BLaER1 (cell line): ENCODE results near the gene PUM1.

ENCODE experiments used
- H3K27ac ChIP-seq: shearing (Covaris generic); formaldehyde crosslinking; 2 replicates; pipeline ENCODE4 v1.8.1; 2022
- H3K27me3 ChIP-seq: shearing (Covaris generic); formaldehyde crosslinking; 2 replicates; pipeline ENCODE4 v1.8.1; 2022
- H3K36me3 ChIP-seq: shearing (Covaris generic); formaldehyde crosslinking; 2 replicates; pipeline ENCODE4 v1.8.1; 2022
- H3K4me1 ChIP-seq: shearing (Covaris generic); formaldehyde crosslinking; 2 replicates; pipeline ENCODE4 v1.8.1; 2022
- H3K4me2 ChIP-seq: shearing (Covaris generic); formaldehyde crosslinking; 2 replicates; pipeline ENCODE4 v1.8.1; 2022
- H3K4me3 ChIP-seq: shearing (Covaris generic); formaldehyde crosslinking; 2 replicates; pipeline ENCODE4 v1.8.1; 2022
- H3K9ac ChIP-seq: shearing (Covaris generic); formaldehyde crosslinking; 2 replicates; pipeline ENCODE4 v1.8.1; 2022
- H3K9me3 ChIP-seq: shearing (Covaris generic); formaldehyde crosslinking; 2 replicates; pipeline ENCODE4 v1.8.1; 2022
- H4K20me1 ChIP-seq: shearing (Covaris generic); formaldehyde crosslinking; 2 replicates; pipeline ENCODE4 v1.8.1; 2022
- Cebpa-rat ChIP-seq: shearing (Covaris generic); IDR thresholded peaks from 2 replicates; pipeline ENCODE4 v1.8.1; 2022

PUM1 gene

GRCh38 chr1:30909365-30910068 lies 156.0 kb downstream of the PUM1 start:
- H3K4me2 ChIP-seq, result peak overlapping the region; percentile 56
- no peak overlapping the region for H3K4me3 ChIP-seq
- no peaks in the 10 kb centered on the region for H3K36me3 ChIP-seq
- TF ChIP-seq Cebpa-rat, result no peak
- no peaks in the 10 kb centered on the region for H3K9me3 ChIP-seq
- H4K20me1 ChIP-seq, result peaks cover 83% of the 10 kb centered on the region
- no peak overlapping the region for H3K27ac ChIP-seq
- H3K4me1 ChIP-seq, result peaks cover 43% of the 10 kb centered on the region
- H3K9ac ChIP-seq, result no peak overlapping the region
- peaks cover 66% of the 10 kb centered on the region for H3K27me3 ChIP-seq

- Histone ChIP-seq H3K9ac (no peak within 1 kb of the TSS), H3K9me3 (no peaks in the 10 kb centered on the region), H3K4me3 (peak within 1 kb of the TSS; percentile 58), H3K27me3 (peaks cover 73% of the 10 kb centered on the region), H3K27ac (no peak within 1 kb of the TSS), H3K36me3 (no peaks in the 10 kb centered on the region), H3K4me2 (peak within 1 kb of the TSS; percentile 56), H4K20me1 (peaks cover 83% of the 10 kb centered on the region), H3K4me1 (peaks cover 48% of the 10 kb centered on the region)
- no peak for TF ChIP-seq Cebpa-rat
Observed at GRCh38 chr1:30908696-30909364, 156.7 kb downstream of the PUM1 start, which contains the start of gene SDC3. SDC3 (minus strand) TSS chr1:30908758; CDS start chr1:30908586, 172 bp downstream.

GRCh38 chr1:30908316-30908695 lies 157.2 kb downstream of the PUM1 start:
- Histone ChIP-seq H3K9ac (no peak overlapping the region), H3K9me3 (no peaks in the 10 kb centered on the region), H3K4me1 (peaks cover 48% of the 10 kb centered on the region), H3K4me2 (peak overlapping the region; percentile 51), H3K27me3 (peaks cover 78% of the 10 kb centered on the region), H3K4me3 (peak overlapping the region; percentile 58), H3K27ac (no peak overlapping the region), H3K36me3 (no peaks in the 10 kb centered on the region), H4K20me1 (peaks cover 83% of the 10 kb centered on the region)
- TF ChIP-seq Cebpa-rat, result no peak

- H3K4me1 ChIP-seq, result peaks cover 43% of the 10 kb centered on the region
- H3K27me3 ChIP-seq, result peaks cover 84% of the 10 kb centered on the region
- H3K4me3 ChIP-seq, result no peak overlapping the region
- H4K20me1 ChIP-seq, result peaks cover 85% of the 10 kb centered on the region
- peak overlapping the region; percentile 51 for H3K4me2 ChIP-seq
- no peak overlapping the region for H3K27ac ChIP-seq
- TF ChIP-seq Cebpa-rat, result no peak
- no peak overlapping the region for H3K9ac ChIP-seq
- no peaks in the 10 kb centered on the region for H3K36me3 ChIP-seq
- no peaks in the 10 kb centered on the region for H3K9me3 ChIP-seq
Observed at GRCh38 chr1:30907481-30908315, 157.8 kb downstream of the PUM1 start.

GRCh38 chr1:30906631-30907441 lies 158.7 kb downstream of the PUM1 start:
- H4K20me1 ChIP-seq, result peaks cover 88% of the 10 kb centered on the region
- H3K4me2 ChIP-seq, result no peak overlapping the region
- no peak overlapping the region for H3K4me3 ChIP-seq

GRCh38 chr1:30905916-30906620 lies 159.4 kb downstream of the PUM1 start:
- H3K4me3 ChIP-seq, result no peak overlapping the region
- no peaks in the 10 kb centered on the region for H3K36me3 ChIP-seq
- TF ChIP-seq Cebpa-rat, result no peak
- H3K9me3 ChIP-seq, result no peaks in the 10 kb centered on the region
- peaks cover 96% of the 10 kb centered on the region for H3K27me3 ChIP-seq
- H4K20me1 ChIP-seq, result peaks cover 88% of the 10 kb centered on the region
- H3K9ac ChIP-seq, result no peak overlapping the region
- no peak overlapping the region for H3K4me2 ChIP-seq
- H3K4me1 ChIP-seq, result peaks cover 29% of the 10 kb centered on the region
- no peak overlapping the region for H3K27ac ChIP-seq

More at GRCh38 chr1:30906631-30907441, 158.7 kb downstream of the PUM1 start:
- peaks cover 36% of the 10 kb centered on the region for H3K4me1 ChIP-seq
- H3K27me3 ChIP-seq, result peaks cover 92% of the 10 kb centered on the region
- no peak overlapping the region for H3K9ac ChIP-seq
- no peaks in the 10 kb centered on the region for H3K9me3 ChIP-seq
- no peak for TF ChIP-seq Cebpa-rat
- H3K27ac ChIP-seq, result no peak overlapping the region
- H3K36me3 ChIP-seq, result no peaks in the 10 kb centered on the region

- H3K27me3 ChIP-seq, result peaks cover 95% of the 10 kb centered on the region
- TF ChIP-seq Cebpa-rat, result no peak
- no peak overlapping the region for H3K9ac ChIP-seq
- H3K4me3 ChIP-seq, result no peak overlapping the region
- no peak overlapping the region for H3K4me2 ChIP-seq
- H3K36me3 ChIP-seq, result no peaks in the 10 kb centered on the region
- H3K27ac ChIP-seq, result no peak overlapping the region
- H4K20me1 ChIP-seq, result peaks cover 88% of the 10 kb centered on the region
- no peaks in the 10 kb centered on the region for H3K9me3 ChIP-seq
- H3K4me1 ChIP-seq, result peaks cover 22% of the 10 kb centered on the region
Observed at GRCh38 chr1:30905403-30905802, 160.1 kb downstream of the PUM1 start.

GRCh38 chr1:30904962-30905335 lies 160.6 kb downstream of the PUM1 start:
- Histone ChIP-seq H3K4me1 (peaks cover 17% of the 10 kb centered on the region), H3K9me3 (no peaks in the 10 kb centered on the region), H3K27ac (no peak overlapping the region), H4K20me1 (peaks cover 88% of the 10 kb centered on the region), H3K4me2 (no peak overlapping the region), H3K27me3 (peaks cover 95% of the 10 kb centered on the region), H3K36me3 (no peaks in the 10 kb centered on the region), H3K9ac (no peak overlapping the region), H3K4me3 (no peak overlapping the region)
- TF ChIP-seq Cebpa-rat, result no peak
